Activated B cell treated with CpG ODN at 0.5 μM for 24 hours (primary cell): ENCODE measurements around the gene CPAMD8. TPM values are rescaled to one million over a fixed set of nuclear protein-coding genes. Genes with fewer than 3 reads are reported as not detected.

Experiments
- ATAC-seq: fragments of 200-7000 bp; cut with Tn5 transposase; one replicate; pipeline ENCODE4 v1.10.0; 2021; ENCODE audit warnings: low read depth, mild to moderate bottlenecking, moderate library complexity
- CTCF ChIA-PET: fragments of 350-600 bp; sonication (Branson Sonifier 250); formaldehyde crosslinking; loops from one replicate; lab custom pipeline; 2021; ENCODE audit warnings: antibody characterized with exemption; lab: Charles Lee
- POLR2A ChIA-PET: fragments of 350-600 bp; sonication (Branson Sonifier 250); formaldehyde crosslinking; loops from one replicate; lab custom pipeline; 2021; ENCODE audit warnings: antibody characterized with exemption; lab: Charles Lee
- DNase-seq: peaks from one replicate; pipeline ENCODE4 v3.0.0; 2022
- H3K27ac Mint-ChIP-seq: one replicate; pipeline ENCODE4 v1.8.0; 2020; ENCODE audit warnings: mixed read lengths
- H3K27me3 Mint-ChIP-seq: one replicate; pipeline ENCODE4 v1.8.0; 2021; ENCODE audit warnings: mixed read lengths
- H3K36me3 Mint-ChIP-seq: one replicate; pipeline ENCODE4 v1.8.0; 2021; ENCODE audit warnings: low read depth, mixed read lengths
- H3K4me1 Mint-ChIP-seq: one replicate; pipeline ENCODE4 v1.8.0; 2021; ENCODE audit warnings: mixed read lengths
- H3K4me3 Mint-ChIP-seq: one replicate; pipeline ENCODE4 v1.8.0; 2020; ENCODE audit warnings: mild to moderate bottlenecking, mixed read lengths
- H3K9me3 Mint-ChIP-seq: one replicate; pipeline ENCODE4 v1.8.0; 2020; ENCODE audit warnings: mixed read lengths
- intact Hi-C: fragments of 100-400 bp; cut with micrococcal nuclease; formaldehyde crosslinking; loops from one replicate; pipeline ENCODE4 v1.15.1; 2024
- total RNA-seq: library from RNA; stranded (reverse); gene quantifications from 2 replicates; pipeline ENCODE4 v1.2.3, GENCODE V29; 2022
- TF ChIP-seq, protein P1 (sequence below): fragments of 200-600 bp; IDR thresholded peaks from one replicate; pipeline ENCODE4 v1.8.0; 2022; ENCODE audit warnings: antibody characterized with exemption, mild to moderate bottlenecking

Gene CPAMD8
- total RNA-seq, 1 donor from 2014 or later = 1.8 TPM

DNA sequence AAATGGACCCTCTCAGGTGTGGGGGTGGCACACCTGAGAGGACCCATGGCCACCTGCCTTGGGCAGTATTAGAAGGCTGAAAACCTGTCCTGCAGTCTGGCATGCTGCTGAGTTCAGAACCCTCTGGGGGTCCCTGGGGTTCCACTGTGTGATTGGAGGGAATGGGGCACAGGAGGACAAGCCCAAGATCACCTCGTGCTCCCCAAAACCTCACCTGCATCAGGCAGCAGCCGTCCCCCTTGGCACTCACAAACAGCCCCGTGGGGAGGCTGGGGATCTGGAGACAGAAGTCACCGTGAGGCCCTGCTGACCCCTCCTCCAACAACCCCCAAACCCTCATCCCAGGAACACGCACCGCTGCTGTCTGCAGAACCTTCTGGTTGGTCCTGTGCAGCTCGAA, 123.3 kb downstream of the CPAMD8 start:
- intact Hi-C loops = no loop called here
- no peaks in the 10 kb centered on the region for H3K9me3 Mint-ChIP-seq
- H3K4me3 Mint-ChIP-seq = no peak overlapping the region
- no peaks in the 10 kb centered on the region for H3K36me3 Mint-ChIP-seq
- TF ChIP-seq, protein P1, sequence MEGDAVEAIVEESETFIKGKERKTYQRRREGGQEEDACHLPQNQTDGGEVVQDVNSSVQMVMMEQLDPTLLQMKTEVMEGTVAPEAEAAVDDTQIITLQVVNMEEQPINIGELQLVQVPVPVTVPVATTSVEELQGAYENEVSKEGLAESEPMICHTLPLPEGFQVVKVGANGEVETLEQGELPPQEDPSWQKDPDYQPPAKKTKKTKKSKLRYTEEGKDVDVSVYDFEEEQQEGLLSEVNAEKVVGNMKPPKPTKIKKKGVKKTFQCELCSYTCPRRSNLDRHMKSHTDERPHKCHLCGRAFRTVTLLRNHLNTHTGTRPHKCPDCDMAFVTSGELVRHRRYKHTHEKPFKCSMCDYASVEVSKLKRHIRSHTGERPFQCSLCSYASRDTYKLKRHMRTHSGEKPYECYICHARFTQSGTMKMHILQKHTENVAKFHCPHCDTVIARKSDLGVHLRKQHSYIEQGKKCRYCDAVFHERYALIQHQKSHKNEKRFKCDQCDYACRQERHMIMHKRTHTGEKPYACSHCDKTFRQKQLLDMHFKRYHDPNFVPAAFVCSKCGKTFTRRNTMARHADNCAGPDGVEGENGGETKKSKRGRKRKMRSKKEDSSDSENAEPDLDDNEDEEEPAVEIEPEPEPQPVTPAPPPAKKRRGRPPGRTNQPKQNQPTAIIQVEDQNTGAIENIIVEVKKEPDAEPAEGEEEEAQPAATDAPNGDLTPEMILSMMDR = no peak
- H3K4me1 Mint-ChIP-seq = peaks cover 9% of the 10 kb centered on the region
- no peak for DNase-seq
- no peak for ATAC-seq
- H3K27ac Mint-ChIP-seq = no peak overlapping the region
- ChIA-PET POLR2A (no interaction called here), CTCF (no interaction called here)
- no peaks in the 10 kb centered on the region for H3K27me3 Mint-ChIP-seq

DNA sequence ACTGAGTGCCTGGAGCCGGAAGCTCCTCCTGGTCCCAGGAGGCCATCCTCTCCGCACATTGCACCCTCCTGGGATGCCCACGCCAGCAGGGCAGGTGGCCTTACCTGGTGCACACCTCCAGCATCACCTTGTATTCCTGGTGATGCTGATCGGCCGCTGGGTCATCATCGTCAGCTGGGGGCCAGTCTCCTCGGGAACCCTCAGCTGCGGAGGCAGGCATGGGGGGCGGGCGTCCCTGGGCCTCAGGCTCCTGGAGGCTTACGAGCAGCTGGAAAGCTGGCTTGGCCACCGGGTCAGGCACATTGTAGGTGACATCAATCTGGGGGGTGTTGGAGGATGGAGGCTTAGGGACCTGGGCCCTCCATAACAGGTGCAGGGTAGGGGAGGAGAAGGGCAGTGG, 124.1 kb downstream of the CPAMD8 start:
- no peak overlapping the region for H3K27ac Mint-ChIP-seq
- no peaks in the 10 kb centered on the region for H3K9me3 Mint-ChIP-seq
- no peak overlapping the region for H3K4me3 Mint-ChIP-seq
- no peaks in the 10 kb centered on the region for H3K27me3 Mint-ChIP-seq
- ATAC-seq (no peak), DNase-seq (no peak)
- POLR2A ChIA-PET = no interaction called here
- intact Hi-C loops = no loop called here
- H3K36me3 Mint-ChIP-seq = no peaks in the 10 kb centered on the region
- H3K4me1 Mint-ChIP-seq = peaks cover 14% of the 10 kb centered on the region
- CTCF ChIA-PET = no interaction called here
- TF ChIP-seq, protein P1 = no peak

DNA sequence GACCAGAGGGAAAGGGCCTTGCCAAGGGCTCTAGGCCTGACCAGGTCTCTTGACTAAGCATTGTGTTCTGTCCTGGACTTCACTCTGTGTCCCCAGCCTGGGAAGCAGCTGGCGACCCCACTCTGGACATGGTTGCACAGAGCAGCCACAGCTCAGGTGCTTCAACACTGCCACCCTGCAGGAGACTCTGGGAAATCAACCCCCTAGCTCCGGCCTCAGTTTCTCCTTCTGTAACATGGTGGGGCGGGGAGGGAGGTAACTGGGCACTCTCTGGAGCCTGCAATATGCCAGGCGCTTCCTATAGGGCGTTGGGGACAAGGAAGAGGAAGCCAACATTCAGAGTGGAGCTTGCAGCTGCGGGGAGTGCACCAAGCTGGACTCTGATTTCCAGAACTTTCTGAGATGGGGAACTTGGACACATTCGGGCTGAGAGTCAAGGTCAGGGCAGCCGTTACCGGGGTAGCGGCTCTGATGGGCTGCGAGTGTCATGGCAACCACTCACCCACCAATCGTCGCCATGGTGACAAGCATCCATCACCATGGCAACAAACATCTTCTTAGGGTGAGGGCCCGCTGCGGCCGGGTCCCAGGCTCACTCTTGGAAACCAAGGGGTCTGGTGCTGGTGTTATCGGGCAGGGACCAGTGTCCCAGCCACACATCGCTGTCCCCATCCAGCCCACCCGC, 125.0 kb downstream of the CPAMD8 start:
- Mint-ChIP-seq H3K4me1 (peaks cover 14% of the 10 kb centered on the region), H3K9me3 (no peaks in the 10 kb centered on the region), H3K4me3 (no peak overlapping the region), H3K36me3 (no peaks in the 10 kb centered on the region), H3K27me3 (no peaks in the 10 kb centered on the region), H3K27ac (no peak overlapping the region)
- ATAC-seq = no peak
- POLR2A ChIA-PET = no interaction called here
- intact Hi-C loops = no loop called here
- DNase-seq = no peak
- TF ChIP-seq, protein P1 = no peak
- CTCF ChIA-PET = interaction anchor here (0.6 kb wide), 1 partner anchor 1064 kb away, joined by 3 read pairs; no protein-coding TSS in a partner anchor

GRCh38 chr19:16899566-16900075, 127.0 kb downstream of the CPAMD8 start:
- Mint-ChIP-seq H3K27ac (no peak overlapping the region), H3K4me3 (peak overlapping the region; percentile 44), H3K36me3 (no peaks in the 10 kb centered on the region), H3K4me1 (peaks cover 23% of the 10 kb centered on the region), H3K27me3 (no peaks in the 10 kb centered on the region), H3K9me3 (no peaks in the 10 kb centered on the region)
- TF ChIP-seq, protein P1 = no peak
- no peak for ATAC-seq
- intact Hi-C loops = loop anchor here (1.0 to 10.0 kb wide), 7 partner anchors 63 to 405 kb away; partner anchors contain the start of genes ABHD8, DDA1, MED26 and MRPL34
- ChIA-PET CTCF (interaction anchor here (0.9 to 1.5 kb wide), 3 partner anchors 64 to 185 kb away, joined by 3 to 4 read pairs (median 3); no protein-coding TSS in a partner anchor), POLR2A (no interaction called here)
- no peak for DNase-seq

DNA sequence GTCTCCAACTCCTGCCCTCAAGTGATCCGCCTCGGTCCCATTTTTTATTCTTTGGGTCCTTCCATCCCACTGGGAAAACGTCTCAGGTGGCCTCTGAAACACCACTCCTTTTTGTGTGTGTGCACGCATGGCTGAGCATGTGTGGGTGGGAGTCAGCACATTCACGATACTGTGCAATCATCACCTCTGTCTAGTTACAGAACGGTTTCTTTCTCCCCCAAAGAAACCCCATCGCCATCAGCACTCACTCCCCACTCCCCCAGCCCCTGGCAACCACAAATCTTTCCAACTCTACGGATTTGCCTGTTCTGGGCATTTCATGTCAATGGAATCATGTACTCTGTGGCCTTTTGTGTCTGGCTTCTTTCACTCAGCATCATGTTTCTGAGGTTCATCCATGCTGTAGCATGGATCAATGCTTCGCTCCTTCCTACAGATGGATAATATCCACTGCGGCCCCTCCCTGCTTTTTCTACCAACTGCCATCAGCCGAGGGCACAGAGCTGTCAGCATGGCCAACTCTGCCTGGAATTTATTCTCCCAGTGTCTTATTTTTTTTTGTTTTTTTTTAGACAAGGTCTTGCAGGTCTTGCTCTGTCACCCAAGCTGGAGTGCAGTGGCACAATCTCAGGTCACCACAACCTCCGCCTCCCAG, 128.1 kb downstream of the CPAMD8 start:
- intact Hi-C loops = loop anchor here (1.0 to 10.0 kb wide), 7 partner anchors 62 to 406 kb away; partner anchors contain the start of genes ABHD8, DDA1, MED26 and MRPL34
- DNase-seq = no peak
- H3K4me3 Mint-ChIP-seq = peak overlapping the region; percentile 81

More for the DNA sequence above, 128.1 kb downstream of the CPAMD8 start:
- TF ChIP-seq, protein P1 = no peak
- no peaks in the 10 kb centered on the region for H3K27me3 Mint-ChIP-seq
- CTCF ChIA-PET = interaction anchor here (1.5 kb wide), 1 partner anchor 65 kb away, joined by 3 read pairs; no protein-coding TSS in a partner anchor
- no peak for ATAC-seq
- no peak overlapping the region for H3K27ac Mint-ChIP-seq
- POLR2A ChIA-PET = no interaction called here
- H3K36me3 Mint-ChIP-seq = no peaks in the 10 kb centered on the region
- no peaks in the 10 kb centered on the region for H3K9me3 Mint-ChIP-seq
- peaks cover 34% of the 10 kb centered on the region for H3K4me1 Mint-ChIP-seq
